KMS-11 (cell line): Measurements from ENCODE around the gene ZNF599.

Experiments used
- H2AFZ ChIP-seq: fragments of 200-600 bp; sonication (generic); 2 replicates; pipeline ENCODE4 v1.6.1; 2016; ENCODE audit warnings: antibody characterized with exemption, mixed run types, low read depth
- H3K27ac ChIP-seq: fragments of 200-600 bp; sonication (generic); 2 replicates; pipeline ENCODE4 v1.6.1; 2016; ENCODE audit warnings: mild to moderate bottlenecking, mixed run types
- H3K27me3 ChIP-seq: fragments of 200-600 bp; sonication (generic); 2 replicates; pipeline ENCODE4 v1.6.1; 2017; ENCODE audit warnings: mild to moderate bottlenecking, low read depth, mixed run types, moderate library complexity; ENCODE audit not compliant: insufficient read depth
- H3K36me3 ChIP-seq: fragments of 200-600 bp; sonication (generic); 2 replicates; pipeline ENCODE4 v1.6.1; 2017; ENCODE audit warnings: mild to moderate bottlenecking, mixed run types; ENCODE audit not compliant: insufficient read depth
- H3K4me1 ChIP-seq: fragments of 200-600 bp; sonication (generic); 2 replicates; pipeline ENCODE4 v1.6.1; 2016; ENCODE audit warnings: mild to moderate bottlenecking, low read depth, mixed run types; ENCODE audit not compliant: poor library complexity, severe bottlenecking
- H3K4me2 ChIP-seq: fragments of 200-600 bp; sonication (generic); 2 replicates; pipeline ENCODE4 v1.7.0; 2016; ENCODE audit warnings: mild to moderate bottlenecking, mixed run types
- H3K4me3 ChIP-seq: fragments of 200-600 bp; sonication (generic); IDR thresholded peaks from 2 replicates; pipeline ENCODE4 v1.6.1; 2017; ENCODE audit warnings: low read depth, low read length, mixed read lengths; ENCODE audit not compliant: insufficient read depth
- H3K79me2 ChIP-seq: fragments of 200-600 bp; sonication (generic); 2 replicates; pipeline ENCODE4 v1.6.1; 2016; ENCODE audit warnings: low read depth, mixed run types; ENCODE audit not compliant: insufficient read depth
- H3K9ac ChIP-seq: fragments of 200-600 bp; sonication (generic); 2 replicates; pipeline ENCODE4 v1.6.1; 2016; ENCODE audit warnings: mild to moderate bottlenecking, mixed run types
- H4K20me1 ChIP-seq: fragments of 200-600 bp; sonication (generic); 2 replicates; pipeline ENCODE4 v1.6.1; 2016; ENCODE audit warnings: mild to moderate bottlenecking, mixed run types; ENCODE audit not compliant: insufficient read depth
- TF ChIP-seq, protein P1 (sequence below): fragments of 200-600 bp; sonication (generic); conservative IDR thresholded peaks from 2 replicates; pipeline ENCODE4 v1.6.1; 2017; ENCODE audit warnings: low read depth, mild to moderate bottlenecking, antibody characterized with exemption, low read length, moderate library complexity, mixed read lengths

The ZNF599 gene

GRCh38 chr19:34734537-34735103, 38.4 kb downstream of the ZNF599 start:
- Histone ChIP-seq H3K36me3 (no peaks in the 10 kb centered on the region), H3K27ac (peak overlapping the region; percentile 56; the same call in 1 of the 2 replicates), H3K27me3 (no peaks in the 10 kb centered on the region), H3K4me1 (peaks cover 6% of the 10 kb centered on the region), H3K9ac (peak overlapping the region; percentile 65; the same call in 1 of the 2 replicates), H4K20me1 (no peaks in the 10 kb centered on the region), H2AFZ (peak overlapping the region; percentile 96), H3K4me3 (no peak overlapping the region), H3K79me2 (no peaks in the 10 kb centered on the region), H3K4me2 (peak overlapping the region; percentile 51)
- TF ChIP-seq, protein P1, sequence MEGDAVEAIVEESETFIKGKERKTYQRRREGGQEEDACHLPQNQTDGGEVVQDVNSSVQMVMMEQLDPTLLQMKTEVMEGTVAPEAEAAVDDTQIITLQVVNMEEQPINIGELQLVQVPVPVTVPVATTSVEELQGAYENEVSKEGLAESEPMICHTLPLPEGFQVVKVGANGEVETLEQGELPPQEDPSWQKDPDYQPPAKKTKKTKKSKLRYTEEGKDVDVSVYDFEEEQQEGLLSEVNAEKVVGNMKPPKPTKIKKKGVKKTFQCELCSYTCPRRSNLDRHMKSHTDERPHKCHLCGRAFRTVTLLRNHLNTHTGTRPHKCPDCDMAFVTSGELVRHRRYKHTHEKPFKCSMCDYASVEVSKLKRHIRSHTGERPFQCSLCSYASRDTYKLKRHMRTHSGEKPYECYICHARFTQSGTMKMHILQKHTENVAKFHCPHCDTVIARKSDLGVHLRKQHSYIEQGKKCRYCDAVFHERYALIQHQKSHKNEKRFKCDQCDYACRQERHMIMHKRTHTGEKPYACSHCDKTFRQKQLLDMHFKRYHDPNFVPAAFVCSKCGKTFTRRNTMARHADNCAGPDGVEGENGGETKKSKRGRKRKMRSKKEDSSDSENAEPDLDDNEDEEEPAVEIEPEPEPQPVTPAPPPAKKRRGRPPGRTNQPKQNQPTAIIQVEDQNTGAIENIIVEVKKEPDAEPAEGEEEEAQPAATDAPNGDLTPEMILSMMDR = no peak

GRCh38 chr19:34733746-34734536, 39.1 kb downstream of the ZNF599 start, which contains the start of gene ZNF181:
Gene ZNF181 (plus strand): TSS chr19:34734243. CDS start chr19:34735038, 795 bp downstream.
- H3K27ac ChIP-seq = peak within 1 kb of the TSS; percentile 56
- H3K4me2 ChIP-seq = peak within 1 kb of the TSS; percentile 51
- no peaks in the 10 kb centered on the region for H3K27me3 ChIP-seq
- peaks cover 6% of the 10 kb centered on the region for H3K4me1 ChIP-seq
- H3K36me3 ChIP-seq = no peaks in the 10 kb centered on the region
- no peaks in the 10 kb centered on the region for H3K79me2 ChIP-seq
- H3K4me3 ChIP-seq = no peak within 1 kb of the TSS
- peak within 1 kb of the TSS; percentile 65 for H3K9ac ChIP-seq
- H2AFZ ChIP-seq = peak within 1 kb of the TSS; percentile 96
- TF ChIP-seq, protein P1 = no peak
- no peaks in the 10 kb centered on the region for H4K20me1 ChIP-seq

- H3K27me3 ChIP-seq = no peaks in the 10 kb centered on the region
- peaks cover 6% of the 10 kb centered on the region for H3K4me1 ChIP-seq
- no peak overlapping the region for H3K4me3 ChIP-seq
- H3K4me2 ChIP-seq = peak overlapping the region; percentile 51
- H3K27ac ChIP-seq = peak overlapping the region; percentile 56; the same call in 1 of the 2 replicates
- no peaks in the 10 kb centered on the region for H3K79me2 ChIP-seq
- no peaks in the 10 kb centered on the region for H3K36me3 ChIP-seq
- peak overlapping the region; percentile 96 for H2AFZ ChIP-seq
- TF ChIP-seq, protein P1 = no peak
- peak overlapping the region; percentile 65 for H3K9ac ChIP-seq
- H4K20me1 ChIP-seq = no peaks in the 10 kb centered on the region
Measured at GRCh38 chr19:34733266-34733745, 39.7 kb downstream of the ZNF599 start.

- H3K27me3 ChIP-seq = no peaks in the 10 kb centered on the region
- peaks cover 6% of the 10 kb centered on the region for H3K4me1 ChIP-seq
- H3K4me3 ChIP-seq = no peak overlapping the region
- H3K36me3 ChIP-seq = no peaks in the 10 kb centered on the region
- peak overlapping the region; percentile 96 for H2AFZ ChIP-seq
- no peaks in the 10 kb centered on the region for H4K20me1 ChIP-seq
- no peak overlapping the region for H3K9ac ChIP-seq
- H3K4me2 ChIP-seq = peak overlapping the region; percentile 51
- no peaks in the 10 kb centered on the region for H3K79me2 ChIP-seq
- TF ChIP-seq, protein P1 = no peak
- H3K27ac ChIP-seq = no peak overlapping the region
Measured at GRCh38 chr19:34732612-34733211, 40.3 kb downstream of the ZNF599 start.
